K562 (cell line): ENCODE measurements around the gene ICAM1. TPM values are rescaled to one million over a fixed set of nuclear protein-coding genes. Genes with fewer than 3 reads are reported as not detected.

Experiments
- CBX5 ChIP-seq: IDR thresholded peaks from 2 replicates; pipeline ENCODE4 v1.6.1; 2014; ENCODE audit warnings: low read depth, borderline replicate concordance
- EP300 ChIP-seq: IDR thresholded peaks from 2 replicates; pipeline ENCODE4 v1.6.1; 2012; ENCODE audit warnings: low read length, improper control_type of control experiment
- EP400 ChIP-seq: fragments of 450-650 bp; IDR thresholded peaks from 2 replicates; pipeline ENCODE4 v1.6.1; 2017; ENCODE audit warnings: antibody characterized with exemption, mild to moderate bottlenecking, moderate library complexity
- KLF16 ChIP-seq: IDR thresholded peaks from 2 replicates; pipeline ENCODE4 v1.6.1; 2016; ENCODE audit warnings: antibody characterized with exemption
- MAFK ChIP-seq: IDR thresholded peaks from 2 replicates; pipeline ENCODE4 v1.6.1; 2011; ENCODE audit warnings: low read length, improper control_type of control experiment
- PHTF2 ChIP-seq: fragments of 250-450 bp; sonication (Bioruptor Pico); IDR thresholded peaks from 2 replicates; pipeline ENCODE4 v1.5.0; 2021; ENCODE audit warnings: mild to moderate bottlenecking
- ZNF518B ChIP-seq: fragments of 250-450 bp; sonication (Bioruptor Pico); IDR thresholded peaks from 2 replicates; pipeline ENCODE4 v1.5.0; 2021; ENCODE audit warnings: mild to moderate bottlenecking, moderate library complexity
- ZZZ3 ChIP-seq: fragments of 450-650 bp; IDR thresholded peaks from 2 replicates; pipeline ENCODE4 v1.6.1; 2016; ENCODE audit warnings: antibody characterized with exemption, mild to moderate bottlenecking, moderate library complexity
- polyA plus RNA-seq, 8 experiments: library from polyadenylated mRNA; depleted of rRNA in 4 of 8; stranded (reverse) in 5 of 8; unstranded in 3 of 8; fragments of >200 nt; fragmentation: Nextera tagmentation in 2 of 8; fragmentation: Illumina TruSeq in 1 of 8; extraction: Ambion mirVana in 2 of 8; extraction: Trizol in 1 of 8; gene quantifications; 2 replicates each; pipeline versions ENCODE4 v1.2.1 to v1.2.3, GENCODE V29; 2011 to 2014; ENCODE audit warnings: inconsistent platforms in 1 of 8, missing spikeins in 1 of 8
- total RNA-seq, 7 experiments: library from RNA; depleted of rRNA in 6 of 7; stranded (reverse); fragments of >200 nt in 6 of 7; fragmentation: Illumina TruSeq in 2 of 7; extraction: Trizol in 2 of 7; gene quantifications; 2 replicates each; pipeline versions ENCODE4 v1.2.1 to v1.2.3, GENCODE V29; 2011 to 2021; ENCODE audit warnings: low replicate concordance in 1 of 7
- TF ChIP-seq, protein P1 (sequence below): fragments of 200-600 bp; sonication (generic); IDR thresholded peaks from one replicate; pipeline ENCODE4 v1.6.1; 2012; ENCODE audit warnings: mild to moderate bottlenecking, low read depth, low read length, inconsistent platforms

ICAM1 gene
- total and polyA plus RNA-seq, 9 of the 15 experiments (the other 6 are each of a cell fraction or from before 2014, with no cell fraction given): 2.3 to 24.4 (median 13.4) TPM

GRCh38 chr19:10230861-10231611 is 39.9 kb upstream of the ICAM1 start, which contains the start of gene S1PR2 (continued):
- TF ChIP-seq ZNF518B (CRISPR knock-in tag) (no peak), CBX5 (no peak), KLF16 (peak; percentile 73), EP400 (peak; percentile 47; the same call in 1 of the 2 replicates), PHTF2 (CRISPR knock-in tag) (no peak), ZZZ3 (no peak), EP300 (no peak), MAFK (no peak)
- TF ChIP-seq, protein P1, sequence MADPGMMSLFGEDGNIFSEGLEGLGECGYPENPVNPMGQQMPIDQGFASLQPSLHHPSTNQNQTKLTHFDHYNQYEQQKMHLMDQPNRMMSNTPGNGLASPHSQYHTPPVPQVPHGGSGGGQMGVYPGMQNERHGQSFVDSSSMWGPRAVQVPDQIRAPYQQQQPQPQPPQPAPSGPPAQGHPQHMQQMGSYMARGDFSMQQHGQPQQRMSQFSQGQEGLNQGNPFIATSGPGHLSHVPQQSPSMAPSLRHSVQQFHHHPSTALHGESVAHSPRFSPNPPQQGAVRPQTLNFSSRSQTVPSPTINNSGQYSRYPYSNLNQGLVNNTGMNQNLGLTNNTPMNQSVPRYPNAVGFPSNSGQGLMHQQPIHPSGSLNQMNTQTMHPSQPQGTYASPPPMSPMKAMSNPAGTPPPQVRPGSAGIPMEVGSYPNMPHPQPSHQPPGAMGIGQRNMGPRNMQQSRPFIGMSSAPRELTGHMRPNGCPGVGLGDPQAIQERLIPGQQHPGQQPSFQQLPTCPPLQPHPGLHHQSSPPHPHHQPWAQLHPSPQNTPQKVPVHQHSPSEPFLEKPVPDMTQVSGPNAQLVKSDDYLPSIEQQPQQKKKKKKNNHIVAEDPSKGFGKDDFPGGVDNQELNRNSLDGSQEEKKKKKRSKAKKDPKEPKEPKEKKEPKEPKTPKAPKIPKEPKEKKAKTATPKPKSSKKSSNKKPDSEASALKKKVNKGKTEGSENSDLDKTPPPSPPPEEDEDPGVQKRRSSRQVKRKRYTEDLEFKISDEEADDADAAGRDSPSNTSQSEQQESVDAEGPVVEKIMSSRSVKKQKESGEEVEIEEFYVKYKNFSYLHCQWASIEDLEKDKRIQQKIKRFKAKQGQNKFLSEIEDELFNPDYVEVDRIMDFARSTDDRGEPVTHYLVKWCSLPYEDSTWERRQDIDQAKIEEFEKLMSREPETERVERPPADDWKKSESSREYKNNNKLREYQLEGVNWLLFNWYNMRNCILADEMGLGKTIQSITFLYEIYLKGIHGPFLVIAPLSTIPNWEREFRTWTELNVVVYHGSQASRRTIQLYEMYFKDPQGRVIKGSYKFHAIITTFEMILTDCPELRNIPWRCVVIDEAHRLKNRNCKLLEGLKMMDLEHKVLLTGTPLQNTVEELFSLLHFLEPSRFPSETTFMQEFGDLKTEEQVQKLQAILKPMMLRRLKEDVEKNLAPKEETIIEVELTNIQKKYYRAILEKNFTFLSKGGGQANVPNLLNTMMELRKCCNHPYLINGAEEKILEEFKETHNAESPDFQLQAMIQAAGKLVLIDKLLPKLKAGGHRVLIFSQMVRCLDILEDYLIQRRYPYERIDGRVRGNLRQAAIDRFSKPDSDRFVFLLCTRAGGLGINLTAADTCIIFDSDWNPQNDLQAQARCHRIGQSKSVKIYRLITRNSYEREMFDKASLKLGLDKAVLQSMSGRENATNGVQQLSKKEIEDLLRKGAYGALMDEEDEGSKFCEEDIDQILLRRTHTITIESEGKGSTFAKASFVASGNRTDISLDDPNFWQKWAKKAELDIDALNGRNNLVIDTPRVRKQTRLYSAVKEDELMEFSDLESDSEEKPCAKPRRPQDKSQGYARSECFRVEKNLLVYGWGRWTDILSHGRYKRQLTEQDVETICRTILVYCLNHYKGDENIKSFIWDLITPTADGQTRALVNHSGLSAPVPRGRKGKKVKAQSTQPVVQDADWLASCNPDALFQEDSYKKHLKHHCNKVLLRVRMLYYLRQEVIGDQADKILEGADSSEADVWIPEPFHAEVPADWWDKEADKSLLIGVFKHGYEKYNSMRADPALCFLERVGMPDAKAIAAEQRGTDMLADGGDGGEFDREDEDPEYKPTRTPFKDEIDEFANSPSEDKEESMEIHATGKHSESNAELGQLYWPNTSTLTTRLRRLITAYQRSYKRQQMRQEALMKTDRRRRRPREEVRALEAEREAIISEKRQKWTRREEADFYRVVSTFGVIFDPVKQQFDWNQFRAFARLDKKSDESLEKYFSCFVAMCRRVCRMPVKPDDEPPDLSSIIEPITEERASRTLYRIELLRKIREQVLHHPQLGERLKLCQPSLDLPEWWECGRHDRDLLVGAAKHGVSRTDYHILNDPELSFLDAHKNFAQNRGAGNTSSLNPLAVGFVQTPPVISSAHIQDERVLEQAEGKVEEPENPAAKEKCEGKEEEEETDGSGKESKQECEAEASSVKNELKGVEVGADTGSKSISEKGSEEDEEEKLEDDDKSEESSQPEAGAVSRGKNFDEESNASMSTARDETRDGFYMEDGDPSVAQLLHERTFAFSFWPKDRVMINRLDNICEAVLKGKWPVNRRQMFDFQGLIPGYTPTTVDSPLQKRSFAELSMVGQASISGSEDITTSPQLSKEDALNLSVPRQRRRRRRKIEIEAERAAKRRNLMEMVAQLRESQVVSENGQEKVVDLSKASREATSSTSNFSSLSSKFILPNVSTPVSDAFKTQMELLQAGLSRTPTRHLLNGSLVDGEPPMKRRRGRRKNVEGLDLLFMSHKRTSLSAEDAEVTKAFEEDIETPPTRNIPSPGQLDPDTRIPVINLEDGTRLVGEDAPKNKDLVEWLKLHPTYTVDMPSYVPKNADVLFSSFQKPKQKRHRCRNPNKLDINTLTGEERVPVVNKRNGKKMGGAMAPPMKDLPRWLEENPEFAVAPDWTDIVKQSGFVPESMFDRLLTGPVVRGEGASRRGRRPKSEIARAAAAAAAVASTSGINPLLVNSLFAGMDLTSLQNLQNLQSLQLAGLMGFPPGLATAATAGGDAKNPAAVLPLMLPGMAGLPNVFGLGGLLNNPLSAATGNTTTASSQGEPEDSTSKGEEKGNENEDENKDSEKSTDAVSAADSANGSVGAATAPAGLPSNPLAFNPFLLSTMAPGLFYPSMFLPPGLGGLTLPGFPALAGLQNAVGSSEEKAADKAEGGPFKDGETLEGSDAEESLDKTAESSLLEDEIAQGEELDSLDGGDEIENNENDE: no peak
